PC-9 (cell line): Measurements from ENCODE around the gene FRMD6. TPM values are rescaled to one million over a fixed set of nuclear protein-coding genes. Genes with fewer than 3 reads are reported as not detected.

Source experiments
- BruUV-seq: library from RNA; stranded (reverse); fragments of 400-500 nt; replicated peaks from 2 replicates; lab custom pipeline; 2021; lab: Mats Ljungman, UMichigan
- CTCF ChIA-PET: fragments of 300-600 bp; sonication (Branson Sonifier 250); formaldehyde crosslinking; loops from one replicate; lab custom pipeline; 2022; ENCODE audit warnings: antibody characterized with exemption; lab: Charles Lee
- POLR2A ChIA-PET: fragments of 300-600 bp; sonication (Branson Sonifier 250); formaldehyde crosslinking; loops from one replicate; lab custom pipeline; 2022; ENCODE audit warnings: antibody characterized with exemption; ENCODE audit not compliant: unreplicated experiment; lab: Charles Lee
- DNase-seq, 2 experiments: peaks; one replicate each; pipeline versions ENCODE4 v3.0.0 to v3.0.0-alpha.2; 2015 to 2022; ENCODE audit warnings: mixed read lengths in 1 of 2
- H2AFZ ChIP-seq: fragments of 200-600 bp; sonication (generic); 2 replicates; pipeline ENCODE4 v1.8.1; 2017; ENCODE audit warnings: antibody characterized with exemption
- H3F3A ChIP-seq: fragments of 200-600 bp; sonication (generic); 2 replicates; pipeline ENCODE4 v1.8.1; 2017; ENCODE audit warnings: antibody characterized with exemption, mild to moderate bottlenecking, low read depth; ENCODE audit not compliant: insufficient read depth
- H3K27ac ChIP-seq: fragments of 200-600 bp; sonication (generic); 2 replicates; pipeline ENCODE4 v1.6.1; 2016; ENCODE audit warnings: mixed run types
- H3K27me3 ChIP-seq: fragments of 200-600 bp; sonication (generic); 2 replicates; pipeline ENCODE4 v1.6.1; 2016; ENCODE audit warnings: low read depth, mixed run types; ENCODE audit not compliant: insufficient read depth
- H3K36me3 ChIP-seq: fragments of 200-600 bp; sonication (generic); 2 replicates; pipeline ENCODE4 v1.6.1; 2016; ENCODE audit warnings: low read depth, mixed run types
- H3K4me1 ChIP-seq: fragments of 200-600 bp; sonication (generic); replicated peaks from 2 replicates; pipeline ENCODE4 v1.6.1; 2016; ENCODE audit warnings: mixed run types; ENCODE audit not compliant: insufficient read depth
- H3K4me2 ChIP-seq: fragments of 200-600 bp; sonication (generic); 2 replicates; pipeline ENCODE4 v1.6.1; 2017; ENCODE audit warnings: mixed run types
- H3K4me3 ChIP-seq: fragments of 200-600 bp; sonication (generic); 2 replicates; pipeline ENCODE4 v1.6.1; 2016; ENCODE audit warnings: mixed run types
- H3K79me2 ChIP-seq: fragments of 200-600 bp; sonication (generic); 2 replicates; pipeline ENCODE4 v1.6.1; 2017; ENCODE audit warnings: low read depth, mixed run types
- H3K9me2 ChIP-seq: fragments of 200-600 bp; sonication (generic); 2 replicates; pipeline ENCODE4 v1.8.1; 2017; ENCODE audit warnings: mild to moderate bottlenecking; ENCODE audit not compliant: insufficient read depth
- H3K9me3 ChIP-seq: fragments of 200-600 bp; sonication (generic); 2 replicates; pipeline ENCODE4 v1.8.1; 2016; ENCODE audit warnings: low read depth; ENCODE audit not compliant: insufficient read depth
- H4K20me1 ChIP-seq: fragments of 200-600 bp; sonication (generic); 2 replicates; pipeline ENCODE4 v1.8.1; 2017; ENCODE audit not compliant: insufficient read depth
- CTCF ChIP-seq: fragments of 200-600 bp; sonication (generic); conservative IDR thresholded peaks from 2 replicates; pipeline ENCODE4 v1.6.1; 2017; ENCODE audit warnings: mixed run types, antibody characterized with exemption, mild to moderate bottlenecking, moderate library complexity
- EZH2 ChIP-seq: fragments of 200-600 bp; sonication (generic); IDR thresholded peaks from 2 replicates; pipeline ENCODE4 v1.8.0; 2017; ENCODE audit warnings: antibody characterized with exemption, low read depth
- intact Hi-C: fragments of 100-400 bp; cut with micrococcal nuclease; formaldehyde crosslinking; loops from one replicate; pipeline ENCODE4 v1.10.0; 2022; ENCODE audit not compliant: unreplicated experiment
- total RNA-seq: library from RNA; stranded (reverse); gene quantifications from 2 replicates; pipeline ENCODE4 v1.2.3, GENCODE V29; 2021

Gene FRMD6
- total RNA-seq, 1 experiment from 2014 or later, result 42.9 TPM

GRCh38 chr14:51732494-51733112 is 80.9 kb downstream of the FRMD6 start:
- Histone ChIP-seq H2AFZ (no peak overlapping the region), H3K27me3 (no peaks in the 10 kb centered on the region), H3F3A (peaks cover 2% of the 10 kb centered on the region; the same call in 1 of the 2 replicates), H3K4me1 (no peaks in the 10 kb centered on the region), H3K79me2 (no peaks in the 10 kb centered on the region), H3K27ac (no peak overlapping the region), H3K9me3 (no peaks in the 10 kb centered on the region), H3K4me3 (no peak overlapping the region), H3K4me2 (no peak overlapping the region), H3K9me2 (no peaks in the 10 kb centered on the region), H4K20me1 (no peaks in the 10 kb centered on the region), H3K36me3 (peaks cover 16% of the 10 kb centered on the region)
- intact Hi-C loops, result no loop called here
- no TSS peak for BruUV-seq
- CTCF ChIA-PET, result no interaction called here
- TF ChIP-seq CTCF (no peak), EZH2 (no peak)
- DNase-seq, result no peak
- POLR2A ChIA-PET, result interaction anchor here (0.6 kb wide), 1 partner anchor 744 kb away, joined by 3 read pairs; no protein-coding TSS in a partner anchor

GRCh38 chr14:51733147-51733546 is 81.4 kb downstream of the FRMD6 start:
- no peaks in the 10 kb centered on the region for H3K27me3 ChIP-seq
- DNase-seq, result no peak
- H2AFZ ChIP-seq, result no peak overlapping the region
- no peak overlapping the region for H3K4me3 ChIP-seq
- no peak overlapping the region for H3K4me2 ChIP-seq
- ChIA-PET POLR2A (interaction anchor here (0.6 kb wide), 1 partner anchor 743 kb away, joined by 3 read pairs; no protein-coding TSS in a partner anchor), CTCF (no interaction called here)
- TF ChIP-seq CTCF (no peak), EZH2 (no peak)
- H3K36me3 ChIP-seq, result peaks cover 11% of the 10 kb centered on the region; the same call in 1 of the 2 replicates
- no peaks in the 10 kb centered on the region for H3K9me3 ChIP-seq
- intact Hi-C loops, result no loop called here
- TSS peak; percentile 15 for BruUV-seq
- H3K79me2 ChIP-seq, result no peaks in the 10 kb centered on the region
- no peaks in the 10 kb centered on the region for H3K9me2 ChIP-seq
- H3K4me1 ChIP-seq, result no peaks in the 10 kb centered on the region
- no peak overlapping the region for H3K27ac ChIP-seq
- H3F3A ChIP-seq, result no peaks in the 10 kb centered on the region; the same call in 1 of the 2 replicates
- H4K20me1 ChIP-seq, result no peaks in the 10 kb centered on the region

- intact Hi-C loops, result no loop called here
Measured at GRCh38 chr14:51735851-51736250, 84.1 kb downstream of the FRMD6 start.

More at GRCh38 chr14:51735851-51736250, 84.1 kb downstream of the FRMD6 start:
- no TSS peak for BruUV-seq
- H3F3A ChIP-seq, result no peaks in the 10 kb centered on the region
- no peaks in the 10 kb centered on the region for H3K4me1 ChIP-seq
- H3K4me2 ChIP-seq, result no peak overlapping the region
- no peaks in the 10 kb centered on the region for H3K9me2 ChIP-seq
- no peak overlapping the region for H2AFZ ChIP-seq
- ChIA-PET CTCF (no interaction called here), POLR2A (no interaction called here)
- no peaks in the 10 kb centered on the region for H4K20me1 ChIP-seq
- no peaks in the 10 kb centered on the region for H3K36me3 ChIP-seq
- TF ChIP-seq CTCF (no peak), EZH2 (no peak)
- DNase-seq, result no peak
- H3K27ac ChIP-seq, result no peak overlapping the region
- H3K4me3 ChIP-seq, result no peak overlapping the region
- H3K79me2 ChIP-seq, result no peaks in the 10 kb centered on the region
- no peaks in the 10 kb centered on the region for H3K27me3 ChIP-seq
- no peaks in the 10 kb centered on the region for H3K9me3 ChIP-seq
